ENCODE results near the gene TPCN2. TPM values are rescaled to one million over a fixed set of nuclear protein-coding genes. Genes with fewer than 3 reads are reported as not detected.

TPCN2 gene
- total and polyA plus RNA-seq, 2 of the 8 experiments (the other 6 are each of a cell fraction or from before 2014, with no cell fraction given) = 9.7 to 18.6 TPM

DNA sequence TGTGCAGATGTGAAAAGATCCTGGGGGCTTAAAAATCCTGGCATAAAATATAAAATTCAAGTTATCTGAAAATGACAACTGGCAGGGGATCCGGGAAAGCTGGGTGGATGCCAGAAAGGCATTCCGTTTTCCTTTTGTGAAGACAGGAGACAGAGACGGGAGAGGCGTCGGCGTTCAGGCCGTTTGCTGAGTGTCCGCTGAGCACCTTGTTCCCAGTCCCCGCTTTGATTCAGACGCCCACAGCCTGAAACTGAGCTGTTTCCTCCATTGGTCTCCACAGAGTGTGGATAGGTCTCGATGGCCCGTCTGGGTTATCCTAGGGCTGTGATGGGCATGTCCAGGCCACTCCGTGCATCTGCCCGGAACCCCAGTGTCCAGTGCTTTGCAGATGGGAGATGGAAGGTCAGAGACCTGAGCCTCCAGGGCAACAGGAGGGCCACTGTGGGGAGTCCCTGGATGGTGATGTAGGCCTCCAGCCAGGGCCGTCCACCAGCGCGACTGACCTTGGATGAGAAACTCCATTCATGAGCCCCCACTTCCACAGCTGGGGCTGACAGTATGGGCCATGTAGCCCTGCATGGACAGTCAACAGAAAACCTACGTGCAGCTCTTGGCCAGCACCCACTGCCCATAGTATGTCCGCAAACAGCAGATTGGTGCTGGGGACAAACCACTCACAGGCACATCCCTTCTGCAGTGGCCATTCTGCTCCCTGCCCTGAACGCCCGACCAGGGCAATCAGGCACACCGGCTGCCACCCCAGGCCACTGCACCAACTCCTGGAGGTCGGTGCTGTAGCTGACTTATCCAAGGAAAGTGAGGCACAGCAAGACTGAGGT is 47.3 kb upstream of the TPCN2 start:
- H3K4me2 ChIP-seq (ENCODE audit: insufficient read depth in 1 of 2, low read depth in 2 of 2, low read length in 2 of 2) = no peak overlapping the region
- DNase-seq (ENCODE audit: low read depth in 1 of 2, low spot score in 2 of 2) (no peak), FAIRE-seq (no peak)

More for the DNA sequence above, 47.3 kb upstream of the TPCN2 start:
- WGBS, 2 experiments (ENCODE audit: extremely low coverage in 1 of 2, insufficient coverage in 1 of 2, insufficient read length in 1 of 2, insufficient replicate concordance in 2 of 2, low coverage in 1 of 2, low lambda C conversion rate in 2 of 2, missing lambda C conversion rate in 1 of 2) = 93% methylated on average over 23 of the region's 23 CpGs; no CpG with 5 or more reads in 1 of the 2 experiments
- Histone ChIP-seq H4K91ac (replicated peaks; ENCODE audit: insufficient read length, low read length) (no peak overlapping the region), H3K36me3 (ENCODE audit: control insufficient read depth in 2 of 4, insufficient read depth in 4 of 4, low read length in 3 of 4) (no peaks in the 10 kb centered on the region; a peak in 1 of 8 replicates), H2BK120ac (replicated peaks; ENCODE audit: low read depth, low read length) (no peak overlapping the region), H3K79me1 (ENCODE audit: low read depth, low read length) (no peaks in the 10 kb centered on the region), H3K9me3 (ENCODE audit: insufficient read depth in 2 of 2, low read depth in 1 of 2, low read length in 1 of 2) (no peaks in the 10 kb centered on the region), H3K56ac (replicated peaks; ENCODE audit: insufficient read length, low read depth, low read length) (no peak overlapping the region), H3K23ac (ENCODE audit: insufficient read length) (no peak overlapping the region), H4K8ac (ENCODE audit: extremely low read depth, insufficient read depth, low read length) (no peak overlapping the region), H3K4me3 (ENCODE audit: extremely low read depth in 1 of 4, insufficient read depth in 2 of 4, low read depth in 3 of 4, low read length in 4 of 4) (no peak overlapping the region), H2AK5ac (ENCODE audit: low read depth, low read length) (no peak overlapping the region), H3K14ac (ENCODE audit: insufficient read length) (no peak overlapping the region), H3K4ac (replicated peaks; ENCODE audit: insufficient read length, low read depth, low read length) (no peak overlapping the region), H2BK5ac (ENCODE audit: low read depth, low read length) (no peak overlapping the region), H2BK12ac (ENCODE audit: low read depth, low read length) (no peak overlapping the region), H3K79me2 (ENCODE audit: control insufficient read depth in 1 of 2, insufficient read depth in 2 of 2, low read length in 2 of 2) (no peaks in the 10 kb centered on the region), H4K5ac (ENCODE audit: insufficient read length, low read depth, low read length) (no peak overlapping the region), H3K27me3 (replicated peaks in 1 of 4; ENCODE audit: control insufficient read depth in 3 of 4, extremely low read depth in 1 of 4, insufficient read depth in 3 of 4, low read length in 3 of 4) (no peaks in the 10 kb centered on the region), H3K23me2 (ENCODE audit: low read depth, low read length) (no peaks in the 10 kb centered on the region), H2BK20ac (ENCODE audit: low read length) (no peak overlapping the region), H2AFZ (ENCODE audit: low read length) (no peak overlapping the region), H3K4me1 (replicated peaks in 1 of 4; ENCODE audit: control insufficient read depth in 3 of 4, insufficient read depth in 4 of 4, low read length in 3 of 4) (peaks cover 0 to 2% (median 1%) of the 10 kb centered on the region in 4 experiments; a peak in 2 of 7 replicates), H3K27ac (ENCODE audit: low read depth, low read length) (no peak overlapping the region), H3K18ac (ENCODE audit: extremely low read depth, low read length) (no peak overlapping the region), H3K9ac (replicated peaks in 1 of 4; ENCODE audit: extremely low read depth in 1 of 4, low read depth in 3 of 4, low read length in 3 of 4) (no peak overlapping the region), H2BK15ac (ENCODE audit: low read length) (no peak overlapping the region), H4K20me1 (replicated peaks in 1 of 2; ENCODE audit: control insufficient read depth in 1 of 2, insufficient read depth in 2 of 2, low read length in 2 of 2) (no peaks in the 10 kb centered on the region)
- POLR2A ChIA-PET (ENCODE audit: partially characterized antibody) = interaction anchor here (1.3 to 2.5 kb wide), 3 partner anchors 9 to 48 kb away, joined by 4 to 9 read pairs (median 6); partner anchors contain the start of gene TPCN2
- CTCF ChIA-PET (ENCODE audit: partially characterized antibody) = interaction anchor here (0.9 to 3.2 kb wide), 8 partner anchors 9 to 369 kb away, joined by 3 to 8 read pairs (median 4); partner anchors contain the start of genes MRGPRD and MRGPRF
- TF ChIP-seq, protein P1, sequence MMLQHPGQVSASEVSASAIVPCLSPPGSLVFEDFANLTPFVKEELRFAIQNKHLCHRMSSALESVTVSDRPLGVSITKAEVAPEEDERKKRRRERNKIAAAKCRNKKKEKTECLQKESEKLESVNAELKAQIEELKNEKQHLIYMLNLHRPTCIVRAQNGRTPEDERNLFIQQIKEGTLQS (IDR thresholded peaks at IDR 0.05; ENCODE audit: insufficient read depth, low read depth, low read length) = no peak
- TF ChIP-seq KDM1A (IDR thresholded peaks at IDR 0.05; ENCODE audit: borderline replicate concordance, low read length) (no peak), ATF2 (IDR thresholded peaks at IDR 0.05; ENCODE audit: low read length) (no peak), RXRA (IDR thresholded peaks at IDR 0.05; ENCODE audit: insufficient read depth, low read depth, low read length) (no peak), HDAC6 (IDR thresholded peaks at IDR 0.05; ENCODE audit: low read depth, low read length) (no peak)
